ENCODE results near the gene PARP15.

DNA sequence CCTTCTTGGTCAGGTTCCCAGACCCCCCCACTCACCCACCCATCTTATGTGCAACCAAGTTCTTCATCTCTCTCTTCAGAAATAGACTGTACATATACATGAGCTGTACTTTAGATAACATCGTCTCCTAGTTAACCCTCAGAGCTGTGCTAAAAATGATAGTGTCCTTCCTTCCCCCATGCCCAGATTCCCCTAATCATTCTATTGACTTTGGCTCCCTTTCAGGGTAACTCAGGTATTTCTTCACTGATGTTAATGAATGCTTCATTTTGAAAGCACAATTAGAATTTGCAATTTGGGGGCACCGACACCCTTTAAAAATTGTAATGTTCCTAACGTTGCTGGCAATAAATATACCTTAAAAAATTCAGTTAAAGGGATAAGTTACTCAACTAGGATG lies 24.3 kb upstream of the PARP15 start:
- TF ChIP-seq POLR2A (IDR thresholded peaks at IDR 0.05; ENCODE audit: low read length) (no peak), GATA1 (IDR thresholded peaks at IDR 0.05; ENCODE audit: low read depth, low read length) (no peak)

Measured in erythroblast (primary cell).